Lung (tissue), 12 donors: ENCODE data around the gene FANCC. TPM values are rescaled to one million over a fixed set of nuclear protein-coding genes. Genes with fewer than 3 reads are reported as not detected.
"Not testable (repeated sequence)": the region's sequence is repeated elsewhere in the genome, so short reads cannot be mapped to it uniquely, and the experiment has no call there.

Experiments
- ATAC-seq: fragments of 200-7000 bp; cut with Tn5 transposase; one replicate; pipeline ENCODE4 v1.9.1; 2020; ENCODE audit warnings: moderate number of reproducible peaks; ENCODE audit not compliant: insufficient read depth, low FRiP score
- DNase-seq, 3 donors: peaks; one replicate each; pipeline ENCODE4 v3.0.0-alpha.2; 2013 to 2017
- H3K27ac ChIP-seq, 2 donors: one replicate each; pipeline ENCODE4 v1.5.1; 2013; ENCODE audit warnings: mild to moderate bottlenecking in 2 of 2, moderate library complexity in 2 of 2, control low read depth in 1 of 2, inconsistent platforms in 1 of 2, low read depth in 1 of 2, low read length in 1 of 2
- H3K27me3 ChIP-seq, 3 donors: one replicate each; pipeline ENCODE4 v1.5.1; 2013; ENCODE audit warnings: low read length in 2 of 3; ENCODE audit not compliant: control insufficient read depth in 3 of 3, insufficient read depth in 3 of 3
- H3K36me3 ChIP-seq, 4 donors: one replicate each; pipeline ENCODE4 v1.5.1; 2013; ENCODE audit warnings: low read length in 4 of 4, mild to moderate bottlenecking in 1 of 4, moderate library complexity in 1 of 4; ENCODE audit not compliant: control insufficient read depth in 4 of 4, insufficient read depth in 4 of 4
- H3K4me1 ChIP-seq, 5 donors: one replicate each; pipeline ENCODE4 v1.5.1; 2013; ENCODE audit warnings: low read length in 5 of 5, mild to moderate bottlenecking in 2 of 5, moderate library complexity in 1 of 5; ENCODE audit not compliant: control insufficient read depth in 5 of 5, insufficient read depth in 5 of 5
- H3K4me3 ChIP-seq: one replicate; pipeline ENCODE4 v1.5.1; 2013; ENCODE audit warnings: mild to moderate bottlenecking, control low read depth, moderate library complexity
- H3K9ac ChIP-seq, 2 donors: one replicate each; pipeline ENCODE4 v1.5.1; 2013; ENCODE audit warnings: low read length in 2 of 2, control low read depth in 1 of 2; ENCODE audit not compliant: insufficient read depth in 1 of 2
- H3K9me3 ChIP-seq, 4 donors: one replicate each; pipeline ENCODE4 v1.5.1; 2013; ENCODE audit warnings: low read length in 3 of 4, mild to moderate bottlenecking in 1 of 4, moderate library complexity in 1 of 4; ENCODE audit not compliant: control insufficient read depth in 4 of 4, insufficient read depth in 3 of 4
- WGBS, 2 donors: extraction: QIAGEN DNeasy Blood & Tissue Kit; methylation state at CpG; one replicate each; pipeline ENCODE4 v1.1.7; 2013; 5-methylcytosine and 5-hydroxymethylcytosine counted together
- polyA plus RNA-seq, 2 donors: library from polyadenylated mRNA; stranded (reverse); fragments of 200-250 nt; gene quantifications; one replicate each; pipeline ENCODE4 v1.2.1, GENCODE V29; 2013
- total RNA-seq, 2 donors: library from RNA; depleted of rRNA in 1 of 2; stranded (reverse); fragments of >200 nt in 1 of 2; gene quantifications; one replicate each; pipeline ENCODE4 v1.2.1, GENCODE V29; 2014 to 2021
- TF ChIP-seq, protein P1 (sequence below): IDR thresholded peaks from 2 replicates; pipeline ENCODE4 v1.5.1; 2012; ENCODE audit warnings: mild to moderate bottlenecking; ENCODE audit errors: control extremely low read depth, extremely low read depth
- donor health status: control.
- donor health status: control.
- donor health status: Bipolar disorder and iron deficiency.
- donor health status: healthy.
- donor health status: DM: yes; HTN: yes; CAD: no.

Gene FANCC
- total and polyA plus RNA-seq, 4 donors, result 4.4 to 20.0 (median 8.7) TPM

DNA sequence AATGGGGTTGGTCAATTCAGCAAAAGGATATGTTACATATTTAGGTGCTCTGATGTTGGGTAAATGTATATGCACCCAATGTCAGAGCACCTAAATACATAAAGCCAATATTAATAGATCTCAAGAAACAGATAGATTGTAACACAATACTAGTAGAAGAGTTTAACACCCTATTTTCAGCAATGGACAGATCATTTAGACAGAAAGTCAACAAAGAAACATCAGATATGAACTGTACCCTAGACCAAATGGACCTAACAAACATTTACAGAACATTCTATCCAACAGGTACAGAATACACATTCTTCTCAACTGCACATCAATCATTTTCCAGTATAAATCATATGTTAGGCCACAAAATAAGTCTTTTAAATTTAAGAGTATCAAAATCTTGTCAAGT, 35.2 kb downstream of the FANCC start:
- Histone ChIP-seq H3K4me1 (peaks cover 0 to 9% (median 1%) of the 10 kb centered on the region in 5 donors), H3K4me3 (no peak overlapping the region), H3K9me3 (peaks cover 0 to 3% (median 0%) of the 10 kb centered on the region in 4 donors), H3K36me3 (no peaks in the 10 kb centered on the region), H3K9ac (no peak overlapping the region), H3K27ac (no peak overlapping the region), H3K27me3 (no peaks in the 10 kb centered on the region)
- TF ChIP-seq, protein P1, sequence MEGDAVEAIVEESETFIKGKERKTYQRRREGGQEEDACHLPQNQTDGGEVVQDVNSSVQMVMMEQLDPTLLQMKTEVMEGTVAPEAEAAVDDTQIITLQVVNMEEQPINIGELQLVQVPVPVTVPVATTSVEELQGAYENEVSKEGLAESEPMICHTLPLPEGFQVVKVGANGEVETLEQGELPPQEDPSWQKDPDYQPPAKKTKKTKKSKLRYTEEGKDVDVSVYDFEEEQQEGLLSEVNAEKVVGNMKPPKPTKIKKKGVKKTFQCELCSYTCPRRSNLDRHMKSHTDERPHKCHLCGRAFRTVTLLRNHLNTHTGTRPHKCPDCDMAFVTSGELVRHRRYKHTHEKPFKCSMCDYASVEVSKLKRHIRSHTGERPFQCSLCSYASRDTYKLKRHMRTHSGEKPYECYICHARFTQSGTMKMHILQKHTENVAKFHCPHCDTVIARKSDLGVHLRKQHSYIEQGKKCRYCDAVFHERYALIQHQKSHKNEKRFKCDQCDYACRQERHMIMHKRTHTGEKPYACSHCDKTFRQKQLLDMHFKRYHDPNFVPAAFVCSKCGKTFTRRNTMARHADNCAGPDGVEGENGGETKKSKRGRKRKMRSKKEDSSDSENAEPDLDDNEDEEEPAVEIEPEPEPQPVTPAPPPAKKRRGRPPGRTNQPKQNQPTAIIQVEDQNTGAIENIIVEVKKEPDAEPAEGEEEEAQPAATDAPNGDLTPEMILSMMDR, result no peak
- ATAC-seq (no peak), DNase-seq (no peak)

DNA sequence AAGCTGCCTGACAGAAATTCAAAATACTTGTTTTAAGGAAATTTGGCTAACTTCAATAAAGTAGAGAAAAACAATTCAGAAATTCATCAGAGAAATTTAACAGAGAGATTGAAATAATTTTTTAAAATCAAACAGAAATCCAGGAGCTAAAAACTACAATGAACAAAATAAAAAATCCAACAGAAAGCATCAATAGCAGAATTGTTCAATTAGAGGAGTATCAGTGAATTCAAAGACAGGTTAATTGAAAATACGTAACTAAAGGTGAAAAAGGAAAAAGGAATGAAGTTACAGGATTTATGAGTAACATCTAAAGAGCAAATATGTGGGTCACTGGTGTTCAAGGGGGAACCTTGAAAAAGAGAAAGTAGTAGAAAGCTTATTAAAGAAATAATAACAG, 36.8 kb downstream of the FANCC start:
- Histone ChIP-seq H3K9me3 (peaks cover 0 to 3% (median 0%) of the 10 kb centered on the region in 4 donors), H3K4me1 (peaks cover 0 to 9% (median 0%) of the 10 kb centered on the region in 5 donors), H3K9ac (no peak overlapping the region), H3K27me3 (no peaks in the 10 kb centered on the region), H3K36me3 (no peaks in the 10 kb centered on the region), H3K4me3 (no peak overlapping the region), H3K27ac (no peak overlapping the region)
- no peak for ATAC-seq
- TF ChIP-seq, protein P1, result no peak
- WGBS, 2 donors, result 97% methylated on average over 1 of the region's 1 CpG
- no peak for DNase-seq

DNA sequence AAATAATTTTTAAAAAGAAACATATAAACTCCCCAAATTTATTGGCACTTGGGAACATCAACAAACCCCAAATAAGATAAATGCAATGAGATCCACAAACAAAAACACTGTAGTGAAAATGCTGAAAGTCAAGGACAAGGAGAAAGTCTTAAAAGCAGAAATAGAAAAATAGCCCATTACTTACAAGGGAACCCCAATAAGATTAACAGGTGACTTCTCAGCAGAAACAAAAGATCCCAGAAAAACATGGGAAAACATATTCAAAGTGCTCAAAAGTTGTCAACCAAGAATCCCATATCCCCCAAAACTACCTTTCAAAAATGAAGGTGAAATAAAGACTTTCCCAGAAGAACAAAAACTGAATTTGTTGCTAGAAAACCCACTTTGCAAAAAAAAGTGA, 40.0 kb downstream of the FANCC start:
- no peak for ATAC-seq
- Histone ChIP-seq H3K9ac (no peak overlapping the region), H3K27me3 (no peaks in the 10 kb centered on the region), H3K9me3 (peaks cover 0 to 3% (median 0%) of the 10 kb centered on the region in 4 donors), H3K4me1 (no peaks in the 10 kb centered on the region), H3K4me3 (no peak overlapping the region), H3K27ac (no peak overlapping the region), H3K36me3 (no peaks in the 10 kb centered on the region)
- no peak for DNase-seq
- TF ChIP-seq, protein P1, result no peak

DNA sequence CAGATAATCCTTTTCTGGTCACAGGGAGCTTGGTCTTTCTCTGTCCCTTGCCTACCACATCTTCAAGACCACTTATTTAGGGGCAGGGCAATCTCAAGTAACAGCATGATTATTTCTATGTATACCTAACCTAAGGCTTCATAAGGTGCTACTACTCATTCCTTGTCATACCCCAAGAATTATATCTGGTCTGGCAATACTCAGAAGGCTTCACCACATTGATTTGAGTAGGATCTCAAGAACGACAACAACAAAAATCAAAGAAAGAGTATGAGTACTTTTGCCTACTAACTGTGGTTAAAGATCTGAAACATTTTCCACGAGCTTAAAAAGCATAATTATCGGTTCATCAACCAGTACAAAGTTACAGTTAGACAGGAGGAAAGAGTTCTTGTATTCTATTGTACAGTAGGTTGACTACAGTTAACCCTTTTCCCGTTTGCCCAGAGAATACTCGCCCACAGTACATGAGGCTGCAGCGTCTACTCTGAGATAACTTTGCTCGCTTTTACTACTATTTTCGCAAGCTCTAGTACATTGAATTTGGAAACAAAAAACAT, 41.0 kb downstream of the FANCC start:
- H3K9ac ChIP-seq, result no peak overlapping the region
- no peak for ATAC-seq
- no peak overlapping the region for H3K27ac ChIP-seq
- H3K27me3 ChIP-seq, result no peaks in the 10 kb centered on the region
- 91 to 94% methylated on average over 8 of the region's 8 CpGs for WGBS, 2 donors
- peaks cover 0 to 3% (median 0%) of the 10 kb centered on the region in 4 donors for H3K9me3 ChIP-seq
- H3K4me3 ChIP-seq, result no peak overlapping the region
- TF ChIP-seq, protein P1, result no peak
- H3K36me3 ChIP-seq, result no peaks in the 10 kb centered on the region
- no peaks in the 10 kb centered on the region for H3K4me1 ChIP-seq
- DNase-seq, result no peak

DNA sequence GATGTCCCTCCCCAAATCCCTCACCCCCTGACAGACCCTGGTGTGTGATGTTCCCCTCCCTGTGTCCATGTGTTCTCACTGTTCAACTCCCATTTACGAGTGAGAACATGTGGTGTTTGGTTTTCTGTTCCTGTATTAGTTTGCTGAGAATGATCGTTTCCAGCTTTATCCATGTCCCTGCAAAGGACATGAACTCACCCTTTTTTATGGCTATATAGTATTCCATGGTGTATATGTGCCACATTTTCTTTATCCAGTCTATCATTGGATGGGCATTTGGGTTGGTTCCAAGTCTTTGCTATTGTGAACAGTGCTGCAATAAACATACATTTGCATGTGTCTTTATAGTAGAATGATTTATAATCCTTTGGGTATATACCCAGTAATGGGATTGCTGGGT, 43.3 kb downstream of the FANCC start:
- 98 to 99% methylated on average over 2 of the region's 2 CpGs for WGBS, 2 donors
- not testable (repeated sequence) for H3K36me3 ChIP-seq, H3K9ac ChIP-seq

More for the DNA sequence above, 43.3 kb downstream of the FANCC start:
- not testable (repeated sequence) for DNase-seq, H3K27ac ChIP-seq, ATAC-seq, H3K9me3 ChIP-seq, H3K27me3 ChIP-seq, H3K4me1 ChIP-seq, H3K4me3 ChIP-seq
